Measurements from ENCODE around the gene ABCA2.
"Not testable (repeated sequence)": the region's sequence is repeated elsewhere in the genome, so short reads cannot be mapped to it uniquely, and the experiment has no call there.

The ABCA2 gene

DNA sequence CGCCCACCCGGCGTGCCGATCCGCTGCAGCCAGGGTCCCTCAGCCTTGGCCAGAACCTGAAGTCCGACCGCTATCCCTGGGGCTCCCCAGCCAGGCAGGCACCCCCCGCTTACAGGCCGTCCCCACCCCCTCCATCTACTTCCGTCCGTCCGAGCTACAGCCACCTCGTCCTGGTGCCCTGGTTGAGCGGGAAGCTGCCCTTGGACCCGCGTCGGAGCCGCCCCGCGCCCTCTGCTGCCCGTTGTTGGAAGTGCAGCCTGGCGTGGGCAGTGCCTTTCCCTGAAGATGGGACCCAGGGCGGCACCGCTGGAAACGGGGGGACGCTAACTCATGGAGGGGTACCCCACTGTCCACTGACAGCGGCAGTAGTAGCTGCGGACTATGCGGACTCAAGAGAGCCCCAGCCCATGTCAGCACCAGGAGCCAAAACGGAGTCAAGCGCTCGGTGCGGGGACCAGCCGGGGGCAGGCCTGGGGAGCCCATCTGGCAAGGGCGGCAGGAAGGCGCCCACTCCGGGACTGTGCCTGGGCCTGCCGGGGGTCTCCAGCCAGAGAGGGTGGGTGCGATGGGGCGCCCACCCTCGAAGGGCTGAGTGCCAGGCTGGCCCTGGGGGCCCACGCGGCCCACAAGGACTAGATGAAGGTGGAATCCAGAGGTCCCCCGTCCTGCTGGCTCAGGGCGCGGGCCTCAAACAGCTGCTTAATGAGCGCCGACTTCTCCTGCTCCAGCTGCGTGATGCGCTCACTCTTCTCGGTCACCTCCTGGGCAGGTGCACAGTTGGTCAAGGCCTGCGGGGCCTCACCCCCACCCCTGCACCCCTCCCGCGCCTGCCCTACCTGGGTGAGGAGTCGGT is 36.2 kb upstream of the ABCA2 start:
- no peak for DNase-seq (ENCODE audit: low read depth in 2 of 2)

DNA sequence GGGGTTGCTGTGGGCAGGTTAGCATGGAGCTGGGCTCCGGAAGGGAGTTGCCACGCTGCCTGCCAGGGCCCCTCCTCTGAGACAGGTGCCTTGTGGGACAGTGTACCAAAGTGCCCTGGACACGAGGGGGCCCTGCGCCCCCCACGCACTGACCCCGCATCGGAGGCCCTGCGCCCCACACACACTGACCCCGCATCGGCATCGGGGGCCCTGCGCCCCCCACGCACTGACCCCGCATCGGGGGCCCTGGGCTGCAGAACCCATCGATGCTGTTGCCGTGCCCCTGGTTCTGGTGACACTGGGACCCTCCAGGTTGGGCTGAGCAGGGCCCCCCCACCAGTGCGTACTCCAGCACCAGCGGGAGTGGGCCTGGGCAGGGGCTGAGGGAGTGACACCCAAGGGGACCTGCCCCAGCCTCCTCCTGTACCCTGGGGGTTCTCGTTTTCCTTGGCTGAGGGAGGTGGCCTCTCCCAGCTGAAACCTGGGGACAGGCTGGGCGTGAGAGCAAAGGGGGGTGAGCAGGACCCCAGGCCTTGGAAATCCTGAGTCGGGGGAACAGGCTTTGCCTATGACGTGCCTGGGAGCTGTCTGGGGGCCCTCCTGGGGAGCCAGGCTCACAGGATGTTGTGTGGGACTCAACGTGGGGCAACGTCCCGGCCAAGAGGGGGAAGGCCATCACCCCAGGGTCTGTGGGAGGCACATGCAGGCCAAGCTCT is 35.4 kb upstream of the ABCA2 start:
- DNase-seq (ENCODE audit: low read depth in 2 of 2): no peak

DNA sequence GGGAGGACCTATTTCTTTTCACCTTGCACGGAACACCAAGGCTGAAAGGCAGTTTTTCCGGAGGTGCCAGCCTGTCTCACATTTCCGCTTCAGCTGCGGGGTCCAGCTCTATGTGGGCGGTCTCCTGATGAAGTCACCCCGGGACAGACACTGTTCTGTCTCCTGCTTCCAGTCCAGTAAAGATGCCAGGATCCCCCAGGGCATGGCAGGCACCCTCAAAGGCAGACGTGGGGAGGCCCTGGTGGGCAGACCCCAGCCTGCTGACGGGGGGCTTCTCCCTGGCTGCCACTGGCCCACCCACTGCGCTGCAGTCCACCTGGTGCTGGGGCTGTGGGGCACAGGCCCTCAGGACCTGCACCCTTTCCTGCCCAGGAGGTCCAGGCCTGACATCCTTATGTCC is 34.8 kb upstream of the ABCA2 start:
- not testable (repeated sequence) for DNase-seq (ENCODE audit: low read depth in 2 of 2)

DNA sequence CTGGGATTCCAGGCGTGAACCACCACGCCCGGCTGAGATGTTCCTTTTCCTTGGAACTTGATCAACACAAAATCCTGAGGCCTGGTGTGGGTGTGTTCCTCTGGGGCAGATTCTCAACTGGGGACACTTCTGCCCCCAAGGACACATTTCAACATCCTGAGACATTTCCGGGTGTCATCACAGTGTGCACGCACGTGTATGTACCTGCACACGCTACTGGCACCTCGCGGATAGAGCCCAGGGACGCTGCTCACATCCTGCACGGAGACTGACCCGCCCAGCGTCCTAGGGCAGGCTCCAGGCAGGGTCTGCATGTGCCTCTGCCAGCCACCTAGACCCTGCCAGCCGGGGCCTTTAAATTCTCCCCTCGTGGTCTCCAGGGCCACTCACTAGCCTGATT is 34.3 kb upstream of the ABCA2 start:
- no peak for DNase-seq (ENCODE audit: low read depth in 2 of 2)

DNA sequence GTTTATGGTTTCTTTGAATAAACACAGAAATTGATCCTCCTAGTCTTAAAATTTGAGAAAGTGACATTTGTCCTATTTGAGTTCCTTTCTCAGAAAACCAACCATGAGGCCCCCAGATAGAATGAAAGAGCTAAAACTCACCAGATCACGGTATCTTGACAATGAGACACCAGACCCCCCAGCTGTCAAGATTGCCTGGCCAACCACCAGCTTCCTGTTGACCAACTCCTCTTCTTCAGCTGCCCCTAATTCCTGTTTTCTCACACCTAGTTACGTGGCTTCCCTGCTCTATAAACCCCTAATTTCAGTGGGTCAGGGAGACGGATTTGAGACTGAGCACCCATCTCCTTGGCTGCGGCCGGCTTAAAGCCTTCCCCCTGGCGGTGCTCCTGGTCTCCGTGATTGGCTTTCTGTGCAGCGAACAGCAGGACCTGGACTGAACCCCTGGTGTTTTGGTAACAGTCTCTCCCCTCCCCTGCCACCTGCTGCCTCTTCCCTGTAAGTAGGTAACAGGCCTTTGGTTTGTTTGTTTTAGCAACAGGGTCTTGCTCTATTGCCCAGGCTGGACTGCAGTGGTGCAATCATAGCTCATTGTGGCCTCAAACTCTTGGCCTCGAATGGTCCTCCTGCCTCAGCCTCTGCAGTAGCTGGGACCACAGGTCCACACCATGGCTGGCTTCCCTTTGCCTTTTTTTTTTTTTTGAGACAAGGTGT is 30.6 kb upstream of the ABCA2 start:
- DNase-seq (ENCODE audit: low read depth in 2 of 2): no peak

DNA sequence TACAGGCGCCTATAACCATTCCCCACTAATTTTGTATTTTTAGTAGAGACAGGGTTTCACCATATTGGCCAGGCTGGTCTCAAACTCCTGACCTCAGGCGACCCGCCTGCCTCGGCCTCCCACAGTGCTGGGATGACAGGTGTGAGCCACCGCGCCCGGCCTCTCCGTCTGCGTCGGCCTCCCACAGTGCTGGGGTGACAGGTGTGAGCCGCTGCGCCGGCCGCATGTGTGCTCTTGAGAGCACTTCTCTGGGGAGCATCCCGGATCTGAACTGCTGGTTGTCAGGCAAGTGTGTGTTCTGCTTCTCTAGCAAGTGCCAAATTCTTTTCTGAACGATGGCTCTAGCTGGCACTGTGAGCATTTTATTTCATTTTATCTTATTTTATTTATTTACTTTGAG is 29.5 kb upstream of the ABCA2 start:
- DNase-seq (ENCODE audit: low read depth in 2 of 2): no peak

DNA sequence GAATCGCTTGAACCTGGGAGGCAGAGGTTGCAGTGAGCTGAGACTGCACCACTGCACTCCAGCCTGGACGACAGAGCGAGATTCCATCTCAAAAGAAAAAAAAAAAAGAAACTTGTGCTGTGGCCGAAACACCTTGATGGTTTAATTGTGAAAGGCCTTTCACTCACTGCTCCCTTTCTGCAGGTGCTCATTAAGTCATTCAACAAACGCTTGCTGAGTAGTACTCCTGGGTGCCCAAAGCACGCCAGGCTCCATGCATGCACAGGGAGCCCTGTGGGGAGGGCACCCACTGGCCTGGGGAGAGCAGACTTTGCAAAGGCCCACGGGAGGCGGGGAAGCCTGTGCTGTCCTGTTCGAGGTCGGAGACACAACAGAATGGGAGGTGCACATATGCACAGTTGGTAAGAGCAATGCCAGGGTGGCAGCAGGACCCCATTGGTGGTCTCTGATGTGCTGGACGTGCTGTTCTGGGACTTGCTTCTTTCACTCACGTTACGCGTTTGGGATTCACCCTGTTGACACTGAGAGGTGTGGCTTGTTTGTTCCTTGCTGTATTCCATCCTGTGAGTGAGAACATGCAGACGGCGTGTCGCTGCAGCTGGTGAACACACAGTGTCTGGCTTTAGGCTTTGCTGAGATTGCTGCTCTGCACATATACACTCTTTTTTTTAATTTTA is 28.8 kb upstream of the ABCA2 start:
- no peak for DNase-seq (ENCODE audit: low read depth in 2 of 2)

DNA sequence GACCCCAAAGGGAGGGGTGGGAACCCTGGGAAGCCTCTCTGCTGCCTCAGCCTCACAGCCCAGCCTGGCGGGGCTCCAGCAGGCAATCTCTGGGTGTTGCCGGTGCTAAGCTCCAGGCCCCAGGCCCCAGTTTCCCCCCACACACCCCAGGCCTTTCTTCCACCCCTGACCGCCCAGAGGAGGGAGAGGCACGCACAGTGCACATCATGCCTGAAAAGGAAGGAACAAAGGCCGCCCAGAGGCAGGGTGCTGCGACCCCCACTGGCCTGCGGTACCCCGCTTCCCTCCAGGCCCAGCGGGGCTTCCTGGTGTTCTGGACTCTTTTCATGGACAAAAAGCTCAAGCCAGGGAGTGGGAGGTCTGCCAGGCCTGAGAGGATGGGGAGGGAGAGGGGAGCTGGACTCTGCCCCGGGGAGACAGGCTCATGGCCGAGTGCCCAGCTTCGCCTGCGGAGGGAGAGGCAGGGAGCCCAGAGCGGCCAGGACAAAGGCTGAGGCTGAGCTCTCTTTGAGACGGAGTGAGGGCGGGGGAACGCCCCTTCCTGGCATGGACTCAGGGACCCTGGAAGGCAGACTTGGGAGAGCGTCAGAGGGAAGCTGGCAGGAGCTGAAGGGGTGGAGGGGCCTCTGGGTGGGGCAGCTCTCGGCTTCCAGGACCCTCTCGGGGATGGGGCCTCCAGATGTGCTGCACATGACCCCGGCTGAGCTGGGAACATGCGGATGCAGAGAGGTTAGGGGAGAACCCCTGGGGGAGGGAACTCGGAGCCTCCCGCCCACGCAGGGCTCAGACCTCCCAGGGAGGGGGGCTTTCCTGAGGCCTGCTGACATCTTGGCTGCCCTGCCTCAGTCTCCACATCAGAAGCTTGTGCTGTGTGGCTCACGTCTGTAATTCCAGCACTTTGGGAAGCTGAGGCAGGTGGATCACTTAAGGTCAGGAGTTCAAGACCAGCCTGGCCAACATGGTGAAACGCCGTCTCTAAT is 27.6 kb upstream of the ABCA2 start:
- no peak for DNase-seq (ENCODE audit: low read depth in 2 of 2)

DNA sequence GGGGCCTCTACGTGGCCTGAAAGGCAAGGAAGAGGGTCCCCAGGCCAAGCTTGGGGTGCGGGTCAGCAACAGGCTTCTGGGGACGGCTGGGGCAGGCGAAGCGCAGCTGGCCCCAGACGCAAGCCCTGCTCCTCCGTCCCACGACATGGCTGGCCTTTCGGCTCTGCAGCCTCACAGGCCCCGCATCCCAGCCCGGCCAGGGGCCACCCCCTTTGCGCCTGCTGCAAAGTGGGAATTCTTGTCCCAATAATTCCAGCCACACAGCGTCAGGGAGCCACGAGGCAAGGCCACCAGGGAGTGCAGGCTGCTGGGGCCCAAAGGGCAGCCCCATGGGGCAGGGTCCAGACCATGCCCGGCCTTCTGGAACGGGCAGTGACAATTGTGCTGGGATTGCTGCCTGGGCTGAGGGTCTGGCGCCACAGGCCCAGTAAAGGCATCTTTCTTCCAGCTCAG is 26.9 kb upstream of the ABCA2 start:
- DNase-seq (ENCODE audit: low read depth in 2 of 2): no peak

DNA sequence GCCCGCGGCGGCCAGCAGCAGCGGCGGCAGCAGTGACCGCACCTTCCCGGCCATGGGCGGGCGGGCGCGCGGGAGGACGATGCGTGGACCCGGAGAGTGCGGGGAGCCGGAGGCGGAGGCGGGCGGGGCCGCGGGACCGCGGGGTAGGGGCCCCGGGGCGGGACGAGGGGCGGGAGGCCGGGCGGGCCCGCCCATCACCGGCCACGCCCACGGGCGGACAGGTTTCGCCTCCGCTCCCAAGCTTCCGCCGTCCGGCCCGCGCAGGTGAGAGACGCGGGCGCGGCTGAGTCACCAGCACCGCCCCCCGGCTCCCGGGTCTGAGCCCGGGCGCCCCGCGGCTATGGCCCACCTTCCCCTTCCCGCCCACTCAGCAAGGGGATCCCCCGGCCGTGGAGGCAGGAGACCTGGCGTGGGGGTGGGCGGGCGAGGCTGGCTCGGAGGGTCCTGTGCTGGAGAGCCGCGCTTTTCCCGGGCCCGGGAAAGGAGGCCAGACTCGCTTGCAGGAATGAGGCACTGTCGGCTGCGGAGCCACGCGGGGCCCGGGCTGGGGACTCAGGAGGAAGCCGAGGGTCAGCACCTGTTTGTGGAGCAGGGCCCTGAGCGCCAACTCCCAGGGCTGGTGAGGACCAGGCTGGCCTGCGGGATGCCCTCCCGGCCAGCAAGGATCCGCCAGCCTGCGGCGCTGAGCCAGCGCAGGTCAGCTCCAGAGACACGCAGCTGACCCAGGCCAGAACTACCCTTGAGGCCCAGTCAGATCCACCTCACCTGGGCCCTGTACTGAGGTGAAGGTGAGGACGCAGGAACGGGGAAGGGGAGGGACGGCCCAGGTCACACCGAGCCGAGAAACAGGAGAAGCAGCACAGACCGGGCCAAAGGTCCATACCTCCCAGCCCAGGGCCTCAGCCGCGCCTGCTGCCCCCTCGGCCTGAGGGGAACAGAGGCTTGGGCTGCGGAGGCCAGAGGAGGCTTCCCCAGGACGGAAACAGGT is 26.2 kb upstream of the ABCA2 start, which contains the start of gene ENTPD2:
TSS of gene ENTPD2 (minus strand) at position 118 of the 988 bp plus-strand sequence. CDS start at position 54, 64 bp downstream.
- DNase-seq (ENCODE audit: low read depth in 2 of 2): no peak

DNA sequence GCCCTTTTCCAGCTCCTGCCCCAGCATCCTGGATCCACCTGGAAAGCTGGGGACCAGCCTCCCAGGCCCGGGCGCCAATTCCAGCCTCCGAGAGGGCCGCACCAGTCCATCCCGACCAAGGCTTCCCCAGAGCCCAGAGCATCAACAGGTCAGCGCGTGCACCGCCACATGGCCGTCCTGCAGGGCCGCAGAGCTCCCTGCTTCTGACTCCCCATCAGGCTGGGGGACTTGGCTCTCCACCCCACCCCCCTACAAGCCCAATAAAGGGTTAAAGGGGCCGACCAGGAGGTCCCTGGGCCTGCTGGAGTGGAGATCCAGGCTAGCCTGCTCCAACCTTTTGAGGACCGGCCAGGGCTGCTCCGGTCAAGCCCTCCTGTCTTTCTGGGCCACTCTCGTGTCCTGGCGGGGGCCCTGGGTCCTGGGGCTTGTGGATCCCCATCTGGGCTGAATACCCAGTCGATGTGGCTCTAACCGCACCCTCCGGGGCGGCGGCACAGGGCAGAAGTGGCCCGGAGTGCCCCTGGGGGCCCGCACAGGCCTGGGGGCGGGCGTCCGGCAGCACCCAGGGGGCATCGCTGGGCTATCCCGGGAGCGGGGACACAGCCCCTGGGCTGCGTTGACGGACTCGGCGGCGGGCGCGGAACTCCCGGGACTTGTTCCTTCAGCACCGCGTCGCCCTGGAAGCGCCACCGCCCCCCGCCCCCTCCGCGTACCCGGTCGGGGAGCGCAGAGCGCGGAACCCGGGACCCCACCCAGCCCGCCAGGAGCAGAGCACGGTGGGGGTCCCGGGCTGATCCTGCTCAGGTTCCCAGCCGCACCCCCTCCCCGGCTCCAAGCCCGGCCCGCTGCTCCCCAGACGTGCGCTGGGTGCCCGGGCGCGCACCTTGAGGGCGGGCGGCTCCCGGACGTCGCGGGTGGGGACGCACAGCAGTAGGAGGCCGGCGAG is 25.2 kb upstream of the ABCA2 start:
- no peak for DNase-seq (ENCODE audit: low read depth in 2 of 2)

DNA sequence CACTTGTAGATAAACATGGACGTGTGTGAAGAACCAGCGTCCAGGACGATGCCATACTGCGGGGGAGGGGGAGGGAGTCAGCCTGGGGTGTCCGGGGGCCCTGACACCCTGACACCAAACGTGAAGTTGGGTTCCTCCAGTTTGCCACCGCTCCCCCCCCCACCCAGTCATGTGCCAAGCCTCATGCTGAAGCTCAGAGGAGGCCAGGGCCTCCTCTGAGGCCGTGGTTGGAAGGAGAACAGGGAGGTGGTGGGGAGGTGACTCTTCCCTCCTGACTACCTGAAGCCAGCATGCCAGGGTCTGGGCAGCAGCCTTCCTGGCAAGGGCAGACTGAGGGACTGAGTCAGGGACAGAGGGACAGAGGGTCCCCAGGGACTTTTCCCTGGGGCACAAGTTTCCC is 24.3 kb upstream of the ABCA2 start:
- DNase-seq (ENCODE audit: low read depth in 2 of 2): no peak

DNA sequence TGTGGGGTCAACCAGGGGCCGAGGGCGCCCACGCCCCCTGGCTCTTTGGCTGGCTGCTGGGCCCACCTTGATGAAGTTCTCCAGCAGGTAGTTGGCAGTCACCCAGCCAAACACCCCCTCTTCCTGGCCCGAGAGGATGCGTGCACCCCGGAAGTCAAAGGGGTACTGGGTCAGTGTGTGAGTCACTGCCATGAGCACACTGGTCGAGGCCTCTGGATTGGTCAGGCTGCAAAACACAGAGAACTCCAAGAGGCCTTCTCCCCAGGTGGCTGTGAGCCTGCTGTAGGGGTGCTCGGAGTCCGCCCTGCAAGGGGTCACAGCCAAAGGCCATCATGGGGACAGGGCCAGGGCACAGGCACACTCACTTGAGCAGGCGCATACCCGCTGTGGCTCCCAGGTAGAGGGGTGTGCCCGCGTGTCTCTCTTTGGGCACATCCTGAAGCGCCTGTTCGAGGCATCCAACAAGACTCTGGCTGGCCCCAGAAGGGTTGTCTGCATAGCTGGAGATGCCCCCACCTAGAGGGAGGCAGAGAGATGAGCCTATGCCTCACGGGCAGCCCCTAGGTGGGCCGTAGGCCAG is 23.2 kb upstream of the ABCA2 start:
- no peak for DNase-seq (ENCODE audit: low read depth in 2 of 2)

DNA sequence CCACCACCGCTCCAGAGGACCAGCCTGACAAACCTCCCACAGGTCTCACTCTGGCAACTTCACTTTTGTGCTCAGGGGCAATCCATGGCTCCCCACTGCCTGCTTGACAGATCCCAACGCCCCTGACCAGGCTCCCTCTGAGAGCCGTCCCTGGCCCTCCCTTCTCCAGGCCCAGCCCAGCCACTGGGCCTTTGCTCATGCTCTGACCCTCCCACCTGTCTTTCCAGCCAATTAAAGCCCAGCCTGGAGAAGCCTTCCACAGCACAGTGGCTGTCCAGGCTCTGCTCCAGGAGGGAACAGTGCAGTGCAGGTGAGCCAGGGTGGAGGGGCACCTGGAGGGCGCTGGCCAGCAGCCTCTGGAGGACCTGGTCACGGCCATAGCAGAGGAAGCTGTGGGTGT is 22.5 kb upstream of the ABCA2 start:
- no peak for DNase-seq (ENCODE audit: low read depth in 2 of 2)

DNA sequence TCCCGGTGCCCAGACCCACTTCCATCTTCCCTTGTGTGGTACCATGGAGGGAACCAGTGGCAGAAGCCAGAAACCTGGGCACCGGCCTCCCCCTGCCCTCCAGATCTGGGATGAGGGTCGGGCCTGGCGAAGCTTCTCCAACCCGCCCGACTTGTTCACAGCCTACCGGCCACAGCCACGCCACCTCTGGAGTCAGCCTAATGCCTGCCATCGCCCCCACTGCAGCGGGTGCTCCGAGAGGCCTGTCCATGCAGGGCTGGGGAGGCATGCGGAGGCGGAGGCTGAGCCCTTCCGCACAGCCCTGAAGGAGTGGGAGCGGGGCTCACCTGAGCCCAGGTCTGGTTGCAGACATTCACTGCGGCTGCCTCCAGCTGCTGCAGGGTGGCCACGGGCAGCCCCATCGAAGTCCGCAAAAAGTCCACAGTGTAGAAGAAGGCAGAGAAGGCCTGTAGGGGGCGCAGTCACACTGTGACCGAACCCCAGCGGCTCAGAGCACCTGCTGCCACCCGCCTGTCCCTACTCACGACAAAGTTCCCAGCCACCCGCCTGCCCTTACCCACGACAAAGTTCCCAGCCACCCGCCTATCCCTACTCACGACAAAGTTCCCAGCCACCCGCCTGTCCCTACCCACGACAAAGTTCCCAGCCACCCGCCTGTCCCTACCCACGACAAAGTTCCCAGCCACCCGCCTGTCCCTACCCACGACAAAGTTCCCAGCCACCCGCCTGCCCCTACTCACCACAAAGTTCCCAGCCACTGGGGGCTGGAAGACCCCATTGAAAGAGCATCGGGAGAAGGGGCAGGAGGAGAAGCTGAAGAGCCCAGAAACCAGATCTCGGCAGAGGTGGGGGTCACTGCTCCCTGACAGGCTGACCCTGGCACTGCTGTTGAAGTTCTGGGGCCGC is 21.8 kb upstream of the ABCA2 start:
- peak in 1 of 2 donors; percentile 62 for DNase-seq (ENCODE audit: low read depth in 2 of 2)

DNA sequence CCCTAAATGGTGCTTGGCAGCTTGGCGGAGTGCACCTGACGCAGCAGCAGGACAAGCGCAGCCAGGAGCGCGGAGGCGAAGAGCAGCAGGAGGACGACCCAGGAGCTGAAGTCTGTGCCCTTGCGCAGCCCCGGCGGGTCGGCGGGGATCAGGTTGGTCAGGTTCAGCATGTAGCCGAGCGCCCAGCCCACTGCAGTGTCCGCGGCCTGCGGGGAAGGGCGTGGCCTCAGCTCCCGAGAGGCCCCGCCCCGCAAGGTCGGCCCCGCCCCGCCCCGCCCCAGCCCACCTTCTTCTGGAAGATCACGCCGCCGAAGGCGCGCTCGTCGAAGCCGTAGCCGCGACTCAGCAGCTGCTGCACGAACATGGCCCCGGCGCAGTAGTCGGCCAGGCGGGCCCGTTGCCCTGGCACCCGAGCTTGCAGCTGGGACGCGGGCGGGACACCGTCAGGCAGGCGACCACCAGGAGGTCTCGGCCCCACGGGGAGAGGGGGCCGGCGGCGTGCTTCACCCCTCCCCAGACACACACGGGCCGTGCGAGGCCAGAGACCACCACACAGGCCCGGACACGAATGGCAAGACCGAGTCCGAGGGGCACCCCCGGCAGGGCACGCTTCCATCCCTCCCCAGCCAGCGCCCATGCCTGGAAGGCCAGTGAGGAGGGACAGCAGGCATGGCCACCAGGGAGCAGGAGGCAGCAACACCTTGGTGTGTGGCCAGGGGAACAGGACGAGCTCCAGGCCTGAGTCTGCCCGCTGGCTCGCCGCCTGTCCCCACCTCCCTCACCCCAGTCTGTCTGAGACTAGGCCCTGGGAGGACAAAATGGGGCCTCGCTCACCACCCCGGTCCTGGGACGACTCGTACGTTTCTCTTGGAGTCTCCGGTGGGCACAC is 20.9 kb upstream of the ABCA2 start:
- no peak for DNase-seq (ENCODE audit: low read depth in 2 of 2)
